PC-3 (cell line): ENCODE results near the gene SERPINB8. TPM values are rescaled to one million over a fixed set of nuclear protein-coding genes. Genes with fewer than 3 reads are reported as not detected.
A peak's percentile ranks its signal among the peaks of the same experiment; 100 is the strongest.

Source experiments
- ATAC-seq: fragments of 200-7000 bp; cut with Tn5 transposase; 2 replicates; pipeline ENCODE4 v1.9.1; 2020; ENCODE audit warnings: mild to moderate bottlenecking, moderate library complexity
- BruUV-seq: library from RNA; stranded (reverse); fragments of 400-500 nt; replicated peaks from 2 replicates; lab custom pipeline; 2021; lab: Mats Ljungman, UMichigan
- CTCF ChIA-PET: fragments of 300-600 bp; sonication (Branson Sonifier 250); formaldehyde crosslinking; loops from one replicate; lab custom pipeline; 2022; ENCODE audit warnings: antibody characterized with exemption; lab: Charles Lee
- POLR2A ChIA-PET: fragments of 300-600 bp; sonication (Branson Sonifier 250); formaldehyde crosslinking; loops from one replicate; lab custom pipeline; 2022; ENCODE audit warnings: antibody characterized with exemption; ENCODE audit not compliant: unreplicated experiment; lab: Charles Lee
- DNase-seq: peaks from one replicate; pipeline ENCODE4 v3.0.0-alpha.2; 2015
- H2AFZ ChIP-seq: fragments of 300-600 bp; sonication (generic); 2 replicates; pipeline ENCODE4 v1.6.0; 2016; ENCODE audit warnings: antibody characterized with exemption, low read length
- H3F3A ChIP-seq: fragments of 300-600 bp; sonication (generic); one replicate; pipeline ENCODE4 v1.6.0; 2017; ENCODE audit warnings: antibody characterized with exemption, low read length, control low read depth, mild to moderate bottlenecking; ENCODE audit not compliant: unreplicated experiment
- H3K27ac ChIP-seq: fragments of 300-600 bp; sonication (generic); 2 replicates; pipeline ENCODE4 v1.5.1; 2016; ENCODE audit warnings: mild to moderate bottlenecking, low read length
- H3K27me3 ChIP-seq: fragments of 300-600 bp; sonication (generic); 2 replicates; pipeline ENCODE4 v1.6.1; 2016; ENCODE audit warnings: low read length, mixed read lengths
- H3K36me3 ChIP-seq: fragments of 300-600 bp; sonication (generic); 2 replicates; pipeline ENCODE4 v1.6.1; 2016; ENCODE audit warnings: low read depth, mixed run types, low read length, mixed read lengths
- H3K4me1 ChIP-seq: fragments of 300-600 bp; sonication (generic); 2 replicates; pipeline ENCODE4 v1.5.1; 2016; ENCODE audit warnings: low read length; ENCODE audit not compliant: insufficient read depth
- H3K4me2 ChIP-seq: fragments of 300-600 bp; sonication (generic); 2 replicates; pipeline ENCODE4 v1.6.0; 2016; ENCODE audit warnings: low read length
- H3K4me3 ChIP-seq: fragments of 300-600 bp; sonication (generic); 2 replicates; pipeline ENCODE4 v1.5.1; 2016; ENCODE audit warnings: mild to moderate bottlenecking, low read length, mixed read lengths
- H3K79me2 ChIP-seq: fragments of 300-600 bp; sonication (generic); 2 replicates; pipeline ENCODE4 v1.6.1; 2017; ENCODE audit warnings: low read length, mixed read lengths
- H3K9ac ChIP-seq: fragments of 300-600 bp; sonication (generic); 2 replicates; pipeline ENCODE4 v1.6.0; 2016; ENCODE audit warnings: mild to moderate bottlenecking, low read length
- H3K9me2 ChIP-seq: fragments of 300-600 bp; sonication (generic); replicated peaks from 2 replicates; pipeline ENCODE4 v1.6.1; 2016; ENCODE audit warnings: mixed run types, low read length, mixed read lengths
- H3K9me3 ChIP-seq: fragments of 300-600 bp; sonication (generic); 2 replicates; pipeline ENCODE4 v1.6.1; 2016; ENCODE audit warnings: low read length, mixed read lengths
- H4K20me1 ChIP-seq: fragments of 300-600 bp; sonication (generic); 2 replicates; pipeline ENCODE4 v1.6.1; 2016; ENCODE audit warnings: low read length, mixed read lengths
- CTCF ChIP-seq: fragments of 300-600 bp; sonication (generic); conservative IDR thresholded peaks from 2 replicates; pipeline ENCODE4 v1.5.1; 2017; ENCODE audit warnings: antibody characterized with exemption, low read depth, mild to moderate bottlenecking, low read length
- EZH2 ChIP-seq: fragments of 300-600 bp; sonication (generic); IDR thresholded peaks from one replicate; pipeline ENCODE4 v1.6.1; 2017; ENCODE audit warnings: antibody characterized with exemption, mild to moderate bottlenecking, low read length; ENCODE audit not compliant: unreplicated experiment
- EZH2phosphoT487 ChIP-seq: fragments of 300-600 bp; sonication (generic); IDR thresholded peaks from 2 replicates; pipeline ENCODE4 v1.6.1; 2018; ENCODE audit warnings: mild to moderate bottlenecking, antibody characterized with exemption, low read length, borderline replicate concordance
- intact Hi-C: fragments of 100-400 bp; cut with micrococcal nuclease; formaldehyde crosslinking; loops from 2 replicates; pipeline ENCODE4 v1.9.0; 2023
- total RNA-seq: library from RNA; depleted of rRNA; stranded (reverse); fragments of >200 nt; gene quantifications from 2 replicates; pipeline ENCODE4 v1.2.3, GENCODE V29; 2014

The SERPINB8 gene
- total RNA-seq, 1 experiment from 2014 or later, result 21.1 TPM

GRCh38 chr18:63930773-63931354, 39.0 kb upstream of the SERPINB8 start:
- ATAC-seq, result no peak
- Histone ChIP-seq H3K36me3 (no peaks in the 10 kb centered on the region), H3K9me3 (no peaks in the 10 kb centered on the region), H3K4me2 (no peak overlapping the region), H3K4me3 (no peak overlapping the region), H3K9me2 (no peaks in the 10 kb centered on the region), H3K9ac (no peak overlapping the region), H3F3A (no peaks in the 10 kb centered on the region), H3K79me2 (no peaks in the 10 kb centered on the region), H4K20me1 (no peaks in the 10 kb centered on the region), H3K4me1 (no peaks in the 10 kb centered on the region), H2AFZ (no peak overlapping the region), H3K27ac (no peak overlapping the region), H3K27me3 (no peaks in the 10 kb centered on the region; the same call in 1 of the 2 replicates)
- ChIA-PET CTCF (interaction anchor here (0.6 kb wide), 1 partner anchor 880 kb away, joined by 8 read pairs; no protein-coding TSS in a partner anchor), POLR2A (no interaction called here)
- TF ChIP-seq EZH2phosphoT487 (no peak), CTCF (no peak), EZH2 (no peak)
- no TSS peak for BruUV-seq
- DNase-seq, result no peak
- intact Hi-C loops, result no loop called here

GRCh38 chr18:63936156-63936931, 33.5 kb upstream of the SERPINB8 start:
- H3K4me1 ChIP-seq, result no peaks in the 10 kb centered on the region
- no peaks in the 10 kb centered on the region for H3K36me3 ChIP-seq
- H3K9me2 ChIP-seq, result no peaks in the 10 kb centered on the region
- H3K4me3 ChIP-seq, result peak overlapping the region; percentile 82
- H2AFZ ChIP-seq, result peak overlapping the region; percentile 99
- no peak overlapping the region for H3K27ac ChIP-seq
- TF ChIP-seq CTCF, result peak; percentile 79
- TF ChIP-seq EZH2, result no peak
- DNase-seq, result peak; percentile 74
- H3F3A ChIP-seq, result no peaks in the 10 kb centered on the region
- POLR2A ChIA-PET, result interaction anchor here (0.7 kb wide), 1 partner anchor 16 kb away, joined by 3 read pairs; no protein-coding TSS in a partner anchor
- BruUV-seq, result no TSS peak
- ATAC-seq, result peak; percentile 99
- no peaks in the 10 kb centered on the region for H3K9me3 ChIP-seq
- no peaks in the 10 kb centered on the region for H3K27me3 ChIP-seq
- H3K4me2 ChIP-seq, result peak overlapping the region; percentile 98
- H3K79me2 ChIP-seq, result no peaks in the 10 kb centered on the region
- 0 out of 2 replicates have a peak overlapping the region, but pooled peaks have one; percentile 25 for H3K9ac ChIP-seq
- intact Hi-C loops, result loop anchor here (1.0 to 5.0 kb wide), 5 partner anchors 43 to 418 kb away; partner anchors contain the start of gene SERPINB2
- CTCF ChIA-PET, result interaction anchor here (1.4 kb wide), 1 partner anchor 194 kb away, joined by 4 read pairs; no protein-coding TSS in a partner anchor
- H4K20me1 ChIP-seq, result no peaks in the 10 kb centered on the region
